GM19023 (cell line): ENCODE data around the gene FAM53B.

Experiments
- ATAC-seq: cut with Tn5 transposase; IDR thresholded peaks from one replicate; pipeline ENCODE4 v1.9.1; 2021; ENCODE audit warnings: mild to moderate bottlenecking, moderate library complexity; ENCODE audit not compliant: unreplicated experiment

Gene FAM53B

GRCh38 chr10:124742413-124743190 is 1.6 kb downstream of the FAM53B start:
- no peak for ATAC-seq

GRCh38 chr10:124741922-124742412 is 2.2 kb downstream of the FAM53B start:
- ATAC-seq: no peak

GRCh38 chr10:124741281-124741921 is 2.8 kb downstream of the FAM53B start:
- ATAC-seq: peak; percentile 42

GRCh38 chr10:124740369-124741280 is 3.6 kb downstream of the FAM53B start:
- ATAC-seq: peak; percentile 13

- no peak for ATAC-seq
Measured at GRCh38 chr10:124739986-124740368, 4.2 kb downstream of the FAM53B start.

GRCh38 chr10:124739119-124739921 is 4.9 kb downstream of the FAM53B start:
- ATAC-seq: no peak

- no peak for ATAC-seq
Measured at GRCh38 chr10:124738441-124738840, 5.7 kb downstream of the FAM53B start.

GRCh38 chr10:124737708-124738107 is 6.5 kb downstream of the FAM53B start:
- ATAC-seq: no peak

GRCh38 chr10:124737221-124737620 is 7.0 kb downstream of the FAM53B start:
- ATAC-seq: no peak

- ATAC-seq: no peak
Measured at GRCh38 chr10:124736491-124737136, 7.6 kb downstream of the FAM53B start.

GRCh38 chr10:124735491-124736286 is 8.5 kb downstream of the FAM53B start:
- ATAC-seq: no peak

GRCh38 chr10:124734311-124735166 is 9.6 kb downstream of the FAM53B start:
- ATAC-seq: no peak

GRCh38 chr10:124733571-124734245 is 10.5 kb downstream of the FAM53B start:
- no peak for ATAC-seq

GRCh38 chr10:124732931-124733570 is 11.1 kb downstream of the FAM53B start:
- peak; percentile 67 for ATAC-seq

- no peak for ATAC-seq
Measured at GRCh38 chr10:124731551-124731950, 12.6 kb downstream of the FAM53B start.

GRCh38 chr10:124730790-124731189 is 13.4 kb downstream of the FAM53B start:
- ATAC-seq: no peak
